Loucy (cell line): ENCODE measurements around the gene PPP1R1C.

Source experiments
- CTCF ChIP-seq: fragments of 200-600 bp; sonication (generic); conservative IDR thresholded peaks from 2 replicates; pipeline ENCODE4 v1.5.1; 2014; ENCODE audit warnings: mild to moderate bottlenecking, antibody characterized with exemption, low read length
- EZH2phosphoT487 ChIP-seq: fragments of 200-600 bp; IDR thresholded peaks from 2 replicates; pipeline ENCODE4 v1.6.1; 2018; ENCODE audit warnings: antibody characterized with exemption, mild to moderate bottlenecking, moderate library complexity, borderline replicate concordance

DNA sequence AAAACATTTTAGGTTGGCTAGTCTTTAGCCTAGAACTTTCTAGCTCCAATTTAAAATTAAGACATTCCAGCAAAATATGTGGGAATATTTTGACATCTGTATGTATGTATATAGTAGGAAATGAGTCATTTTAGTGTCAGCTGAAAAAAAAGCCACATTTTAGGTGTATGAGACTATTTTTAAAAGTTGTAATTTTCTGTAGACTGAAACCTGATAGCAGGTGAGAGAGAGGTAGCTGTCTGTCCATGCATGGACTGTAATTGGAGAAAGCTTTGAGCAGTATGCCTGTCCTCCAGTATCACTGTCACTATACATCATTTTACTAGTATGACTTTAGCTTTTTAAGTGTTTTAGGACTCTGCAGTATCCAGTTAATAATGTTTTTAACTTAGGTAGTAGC lies 26.1 kb upstream of the PPP1R1C start:
- TF ChIP-seq CTCF (no peak), EZH2phosphoT487 (no peak)
